CD14-positive monocyte (primary cell): ENCODE results near the gene SNAPC3. TPM values are rescaled to one million over a fixed set of nuclear protein-coding genes. Genes with fewer than 3 reads are reported as not detected.

Experiments
- DNase-seq, 3 donors: peaks; one replicate each; pipeline ENCODE4 v3.0.0-alpha.2; 2011 to 2022
- H2AFZ ChIP-seq: 2 replicates; pipeline ENCODE4 v1.6.0; 2012; ENCODE audit warnings: mild to moderate bottlenecking, low read depth, low read length, inconsistent platforms; ENCODE audit not compliant: insufficient read depth, poor library complexity, severe bottlenecking
- H3K27ac ChIP-seq, 2 donors: 1 replicate in 1 of 2; 2 replicates in 1 of 2; pipeline ENCODE4 v1.5.1; 2012 to 2013; ENCODE audit warnings: low read length in 2 of 2, control low read depth in 1 of 2, inconsistent platforms in 1 of 2, low read depth in 1 of 2, mild to moderate bottlenecking in 1 of 2
- H3K27me3 ChIP-seq, 2 donors: one replicate each; pipeline versions ENCODE4 v1.6.0 to v1.6.1; 2011 to 2013; ENCODE audit warnings: low read length in 2 of 2; ENCODE audit not compliant: control insufficient read depth in 2 of 2, insufficient read depth in 2 of 2
- H3K36me3 ChIP-seq, 2 donors: replicated peaks in 1 of 2; 1 replicate in 1 of 2; 2 replicates in 1 of 2; pipeline versions ENCODE4 v1.5.1 to v1.6.1; 2012 to 2013; ENCODE audit warnings: low read length in 2 of 2, control low read depth in 1 of 2, inconsistent platforms in 1 of 2, mild to moderate bottlenecking in 1 of 2; ENCODE audit not compliant: insufficient read depth in 2 of 2, control insufficient read depth in 1 of 2
- H3K4me1 ChIP-seq, 2 donors: 1 replicate in 1 of 2; 2 replicates in 1 of 2; pipeline versions ENCODE4 v1.5.1 to v1.6.1; 2012 to 2013; ENCODE audit warnings: low read length in 2 of 2, control low read depth in 1 of 2, inconsistent platforms in 1 of 2, mild to moderate bottlenecking in 1 of 2, moderate library complexity in 1 of 2; ENCODE audit not compliant: insufficient read depth in 2 of 2, control insufficient read depth in 1 of 2
- H3K4me2 ChIP-seq: replicated peaks from 2 replicates; pipeline ENCODE3; 2012; ENCODE audit warnings: low read length, moderate library complexity, mild to moderate bottlenecking; ENCODE audit not compliant: poor library complexity, severe bottlenecking; ENCODE audit errors: extremely low read depth
- H3K4me3 ChIP-seq, 3 experiments: fragments of 200-600 bp in 1 of 3; sonication (generic) in 1 of 3; replicated peaks in 1 of 3; 1 replicate in 2 of 3; 2 replicates in 1 of 3; pipeline ENCODE4 v1.5.1; 2011 to 2013; ENCODE audit warnings: low read length in 3 of 3, mild to moderate bottlenecking in 3 of 3, control low read depth in 2 of 3, low read depth in 2 of 3, inconsistent platforms in 1 of 3, moderate library complexity in 1 of 3
- H3K79me2 ChIP-seq: 2 replicates; pipeline ENCODE4 v1.6.0; 2012; ENCODE audit warnings: mild to moderate bottlenecking, control low read depth, inconsistent platforms, low read length, moderate library complexity; ENCODE audit not compliant: insufficient read depth
- H3K9ac ChIP-seq: 2 replicates; pipeline ENCODE4 v1.6.0; 2017; ENCODE audit warnings: low read length, mild to moderate bottlenecking; ENCODE audit not compliant: insufficient read depth, poor library complexity, severe bottlenecking
- H3K9me3 ChIP-seq, 2 donors: replicated peaks in 1 of 2; 1 replicate in 1 of 2; 2 replicates in 1 of 2; pipeline versions ENCODE4 v1.5.1 to v1.6.1; 2012 to 2013; ENCODE audit warnings: low read length in 2 of 2, control low read depth in 1 of 2; ENCODE audit not compliant: control insufficient read depth in 1 of 2, insufficient read depth in 1 of 2
- H4K20me1 ChIP-seq: 2 replicates; pipeline ENCODE4 v1.6.0; 2012; ENCODE audit warnings: mild to moderate bottlenecking, low read length, control low read depth, moderate library complexity; ENCODE audit not compliant: insufficient read depth
- H3K27ac Mint-ChIP-seq, 7 donors: one replicate each; pipeline ENCODE4 v1.8.0; 2020; ENCODE audit warnings: mild to moderate bottlenecking in 7 of 7, mixed read lengths in 7 of 7, moderate library complexity in 6 of 7, inconsistent platforms in 2 of 7
- H3K27me3 Mint-ChIP-seq, 3 donors: one replicate each; pipeline ENCODE4 v1.8.0; 2021 to 2022; ENCODE audit warnings: low read depth in 3 of 3, mild to moderate bottlenecking in 3 of 3, mixed read lengths in 3 of 3, moderate library complexity in 3 of 3, inconsistent platforms in 1 of 3
- H3K36me3 Mint-ChIP-seq, 2 donors: one replicate each; pipeline ENCODE4 v1.8.0; 2020; ENCODE audit warnings: mixed read lengths in 2 of 2, inconsistent platforms in 1 of 2, mild to moderate bottlenecking in 1 of 2
- H3K4me1 Mint-ChIP-seq: one replicate; pipeline ENCODE4 v1.8.0; 2020; ENCODE audit warnings: mild to moderate bottlenecking, mixed read lengths
- H3K4me3 Mint-ChIP-seq, 2 donors: one replicate each; pipeline ENCODE4 v1.8.0; 2020; ENCODE audit warnings: mild to moderate bottlenecking in 2 of 2, mixed read lengths in 2 of 2, moderate library complexity in 1 of 2
- H3K9me3 Mint-ChIP-seq, 7 donors: one replicate each; pipeline ENCODE4 v1.8.0; 2020 to 2022; ENCODE audit warnings: mixed read lengths in 7 of 7, mild to moderate bottlenecking in 6 of 7, moderate library complexity in 6 of 7, inconsistent platforms in 2 of 7
- WGBS: methylation state at CpG from one replicate; pipeline ENCODE4 v1.1.5; 2013; ENCODE audit warnings: missing lambda C conversion rate; ENCODE audit not compliant: insufficient coverage; 5-methylcytosine and 5-hydroxymethylcytosine counted together
- intact Hi-C, 2 donors: fragments of 100-400 bp; cut with micrococcal nuclease; formaldehyde crosslinking; loops; one replicate each; pipeline versions ENCODE4 v1.15.0 to v1.15.1; 2023
- polyA plus RNA-seq, 3 donors: library from polyadenylated mRNA; depleted of rRNA in 1 of 3; unstranded in 2 of 3; stranded (reverse) in 1 of 3; fragments of 300-500 nt in 2 of 3; fragments of >200 nt in 1 of 3; fragmentation: Illumina TruSeq in 2 of 3; gene quantifications; 1 replicate in 2 of 3; 2 replicates in 1 of 3; pipeline ENCODE4 v1.2.3, GENCODE V29; 2012 to 2021
- TF ChIP-seq, protein P1 (sequence below): fragments of 200-600 bp; IDR thresholded peaks from one replicate; pipeline ENCODE4 v1.8.0; 2022; ENCODE audit warnings: antibody characterized with exemption, mild to moderate bottlenecking

SNAPC3 gene
- polyA plus RNA-seq, 3 donors: 10.9 to 15.8 (median 14.3) TPM

DNA sequence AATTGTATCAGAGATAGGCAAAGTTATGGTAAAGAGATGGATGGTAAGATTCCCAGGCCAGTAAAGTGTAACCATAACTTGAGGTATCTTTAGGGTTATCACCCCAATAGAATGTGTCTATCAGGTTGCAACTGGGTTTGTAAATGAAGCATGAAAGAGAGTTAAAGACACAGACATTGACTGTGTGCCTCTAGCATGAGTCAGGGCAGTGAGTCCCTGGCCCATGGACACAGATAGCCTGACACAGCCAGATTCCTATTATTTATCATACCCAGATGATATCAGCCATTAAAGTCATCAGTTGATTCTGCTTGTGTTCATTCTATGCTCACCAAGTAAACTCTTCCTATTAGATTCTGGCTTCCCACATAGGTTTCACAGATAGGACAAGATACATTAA, 33.5 kb upstream of the SNAPC3 start:
- H3K36me3 Mint-ChIP-seq: no peaks in the 10 kb centered on the region
- H3K4me1 Mint-ChIP-seq: no peaks in the 10 kb centered on the region
- H3K27ac Mint-ChIP-seq: peak overlapping the region in 1 of 7 donors; percentile 79
- no peaks in the 10 kb centered on the region for H3K27me3 ChIP-seq
- H4K20me1 ChIP-seq: no peaks in the 10 kb centered on the region
- TF ChIP-seq, protein P1, sequence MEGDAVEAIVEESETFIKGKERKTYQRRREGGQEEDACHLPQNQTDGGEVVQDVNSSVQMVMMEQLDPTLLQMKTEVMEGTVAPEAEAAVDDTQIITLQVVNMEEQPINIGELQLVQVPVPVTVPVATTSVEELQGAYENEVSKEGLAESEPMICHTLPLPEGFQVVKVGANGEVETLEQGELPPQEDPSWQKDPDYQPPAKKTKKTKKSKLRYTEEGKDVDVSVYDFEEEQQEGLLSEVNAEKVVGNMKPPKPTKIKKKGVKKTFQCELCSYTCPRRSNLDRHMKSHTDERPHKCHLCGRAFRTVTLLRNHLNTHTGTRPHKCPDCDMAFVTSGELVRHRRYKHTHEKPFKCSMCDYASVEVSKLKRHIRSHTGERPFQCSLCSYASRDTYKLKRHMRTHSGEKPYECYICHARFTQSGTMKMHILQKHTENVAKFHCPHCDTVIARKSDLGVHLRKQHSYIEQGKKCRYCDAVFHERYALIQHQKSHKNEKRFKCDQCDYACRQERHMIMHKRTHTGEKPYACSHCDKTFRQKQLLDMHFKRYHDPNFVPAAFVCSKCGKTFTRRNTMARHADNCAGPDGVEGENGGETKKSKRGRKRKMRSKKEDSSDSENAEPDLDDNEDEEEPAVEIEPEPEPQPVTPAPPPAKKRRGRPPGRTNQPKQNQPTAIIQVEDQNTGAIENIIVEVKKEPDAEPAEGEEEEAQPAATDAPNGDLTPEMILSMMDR: no peak
- H3K27ac ChIP-seq: no peak overlapping the region
- H3K27me3 Mint-ChIP-seq: peaks cover 0 to 3% (median 0%) of the 10 kb centered on the region in 3 donors
- H3K4me1 ChIP-seq: no peaks in the 10 kb centered on the region
- no peak for DNase-seq
- H3K4me2 ChIP-seq: no peak overlapping the region
- intact Hi-C loops: no loop called here
- no peak overlapping the region for H2AFZ ChIP-seq
- no peak overlapping the region for H3K9ac ChIP-seq
- H3K4me3 Mint-ChIP-seq: no peak overlapping the region
- H3K4me3 ChIP-seq: no peak overlapping the region
- peaks cover 0 to 6% (median 0%) of the 10 kb centered on the region in 7 donors for H3K9me3 Mint-ChIP-seq
- no peaks in the 10 kb centered on the region for H3K9me3 ChIP-seq
- no peaks in the 10 kb centered on the region for H3K36me3 ChIP-seq
- no peaks in the 10 kb centered on the region for H3K79me2 ChIP-seq

DNA sequence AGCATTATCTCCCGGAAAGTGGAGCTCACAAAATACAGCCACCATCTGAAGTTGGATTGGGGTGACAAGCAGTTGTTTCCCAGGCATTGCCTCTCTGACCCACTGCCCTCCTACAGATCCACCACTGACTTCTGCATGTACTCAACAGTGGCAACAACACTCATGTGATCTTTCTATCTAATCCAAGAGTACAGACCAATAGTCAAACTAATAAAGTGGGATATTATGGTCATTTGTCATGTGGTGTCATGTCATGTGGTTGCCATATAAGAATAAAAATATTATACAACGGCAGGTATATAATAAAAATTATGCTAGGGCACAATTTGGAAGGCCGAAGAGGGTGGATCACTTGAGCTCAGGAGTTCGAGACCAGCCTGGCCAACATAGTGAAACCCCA, 33.0 kb upstream of the SNAPC3 start:
- Histone ChIP-seq H3K79me2 (no peaks in the 10 kb centered on the region), H3K27ac (no peak overlapping the region), H2AFZ (no peak overlapping the region), H3K36me3 (no peaks in the 10 kb centered on the region), H3K9ac (no peak overlapping the region), H3K9me3 (no peaks in the 10 kb centered on the region), H3K4me2 (no peak overlapping the region), H3K27me3 (no peaks in the 10 kb centered on the region), H3K4me3 (no peak overlapping the region), H4K20me1 (no peaks in the 10 kb centered on the region), H3K4me1 (no peaks in the 10 kb centered on the region)
- H3K4me3 Mint-ChIP-seq: no peak overlapping the region
- peaks cover 0 to 6% (median 0%) of the 10 kb centered on the region in 7 donors for H3K9me3 Mint-ChIP-seq
- no peak overlapping the region for H3K27ac Mint-ChIP-seq
- no CpG with 5 or more reads among the region's 4 CpGs for WGBS
- TF ChIP-seq, protein P1: no peak
- no peaks in the 10 kb centered on the region for H3K4me1 Mint-ChIP-seq
- H3K36me3 Mint-ChIP-seq: no peaks in the 10 kb centered on the region
- peaks cover 0 to 3% (median 0%) of the 10 kb centered on the region in 3 donors for H3K27me3 Mint-ChIP-seq
- intact Hi-C loops: no loop called here
- no peak for DNase-seq
